Neutrophil (primary cell): Measurements from ENCODE around the gene BABAM2.

ENCODE experiments used
- H3K27ac ChIP-seq: fragments of 200-600 bp; sonication (generic); 2 replicates; pipeline ENCODE4 v1.5.1; 2016; ENCODE audit warnings: mild to moderate bottlenecking, moderate library complexity
- H3K27me3 ChIP-seq: fragments of 200-600 bp; sonication (generic); 2 replicates; pipeline ENCODE4 v1.6.0; 2016; ENCODE audit warnings: mild to moderate bottlenecking
- H3K36me3 ChIP-seq: fragments of 200-600 bp; sonication (generic); 2 replicates; pipeline ENCODE4 v1.5.1; 2017
- H3K4me1 ChIP-seq, 2 experiments: fragments of 200-600 bp in 1 of 2; sonication (generic) in 1 of 2; 1 replicate in 1 of 2; 2 replicates in 1 of 2; pipeline versions ENCODE4 v1.5.1 to v1.6.1; 2013 to 2016; ENCODE audit warnings: low read depth in 1 of 2, low read length in 1 of 2, mild to moderate bottlenecking in 1 of 2, moderate library complexity in 1 of 2; ENCODE audit not compliant: control insufficient read depth in 1 of 2, insufficient read depth in 1 of 2
- H3K4me3 ChIP-seq, 2 experiments: fragments of 200-600 bp in 1 of 2; sonication (generic) in 1 of 2; 1 replicate in 1 of 2; 2 replicates in 1 of 2; pipeline ENCODE4 v1.5.1; 2013 to 2016; ENCODE audit warnings: low read depth in 1 of 2, low read length in 1 of 2, mild to moderate bottlenecking in 1 of 2, moderate library complexity in 1 of 2
- H3K9me3 ChIP-seq: fragments of 200-600 bp; sonication (generic); 2 replicates; pipeline ENCODE4 v1.5.1; 2016
- TF ChIP-seq, protein P1 (sequence below): fragments of 200-600 bp; sonication (generic); IDR thresholded peaks from 2 replicates; pipeline ENCODE4 v1.5.1; 2016; ENCODE audit warnings: antibody characterized with exemption

BABAM2 gene

GRCh38 chr2:28349546-28350165, 459.1 kb downstream of the BABAM2 start:
- no peaks in the 10 kb centered on the region for H3K36me3 ChIP-seq
- H3K27ac ChIP-seq: no peak overlapping the region
- H3K27me3 ChIP-seq: no peaks in the 10 kb centered on the region
- no peaks in the 10 kb centered on the region for H3K9me3 ChIP-seq
- TF ChIP-seq, protein P1, sequence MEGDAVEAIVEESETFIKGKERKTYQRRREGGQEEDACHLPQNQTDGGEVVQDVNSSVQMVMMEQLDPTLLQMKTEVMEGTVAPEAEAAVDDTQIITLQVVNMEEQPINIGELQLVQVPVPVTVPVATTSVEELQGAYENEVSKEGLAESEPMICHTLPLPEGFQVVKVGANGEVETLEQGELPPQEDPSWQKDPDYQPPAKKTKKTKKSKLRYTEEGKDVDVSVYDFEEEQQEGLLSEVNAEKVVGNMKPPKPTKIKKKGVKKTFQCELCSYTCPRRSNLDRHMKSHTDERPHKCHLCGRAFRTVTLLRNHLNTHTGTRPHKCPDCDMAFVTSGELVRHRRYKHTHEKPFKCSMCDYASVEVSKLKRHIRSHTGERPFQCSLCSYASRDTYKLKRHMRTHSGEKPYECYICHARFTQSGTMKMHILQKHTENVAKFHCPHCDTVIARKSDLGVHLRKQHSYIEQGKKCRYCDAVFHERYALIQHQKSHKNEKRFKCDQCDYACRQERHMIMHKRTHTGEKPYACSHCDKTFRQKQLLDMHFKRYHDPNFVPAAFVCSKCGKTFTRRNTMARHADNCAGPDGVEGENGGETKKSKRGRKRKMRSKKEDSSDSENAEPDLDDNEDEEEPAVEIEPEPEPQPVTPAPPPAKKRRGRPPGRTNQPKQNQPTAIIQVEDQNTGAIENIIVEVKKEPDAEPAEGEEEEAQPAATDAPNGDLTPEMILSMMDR: no peak
- H3K4me3 ChIP-seq: no peak overlapping the region
- no peaks in the 10 kb centered on the region for H3K4me1 ChIP-seq

DNA sequence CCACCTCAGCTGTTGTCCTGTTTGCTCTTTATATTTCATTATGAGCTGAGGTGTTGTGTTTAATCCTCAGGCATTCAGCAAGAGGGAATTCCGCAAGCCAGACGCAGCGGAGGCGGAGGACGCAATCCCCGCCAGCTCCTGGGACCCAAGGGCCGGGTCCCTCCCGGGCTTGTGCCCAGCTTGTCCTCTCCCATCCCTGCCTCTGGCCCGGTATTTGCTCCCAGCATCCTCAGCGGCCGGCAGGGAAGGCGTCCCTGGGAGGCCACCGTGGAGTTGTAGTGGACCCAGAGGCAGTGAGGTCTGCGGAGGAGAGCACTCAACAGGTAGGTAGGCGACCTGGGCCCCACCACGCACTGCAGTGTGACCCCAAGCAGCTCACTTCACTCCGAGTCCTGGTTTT, 459.7 kb downstream of the BABAM2 start:
- no peaks in the 10 kb centered on the region for H3K9me3 ChIP-seq
- no peaks in the 10 kb centered on the region for H3K27me3 ChIP-seq
- no peak overlapping the region for H3K27ac ChIP-seq
- H3K4me1 ChIP-seq: no peaks in the 10 kb centered on the region
- no peaks in the 10 kb centered on the region for H3K36me3 ChIP-seq
- TF ChIP-seq, protein P1: no peak
- H3K4me3 ChIP-seq: no peak overlapping the region

DNA sequence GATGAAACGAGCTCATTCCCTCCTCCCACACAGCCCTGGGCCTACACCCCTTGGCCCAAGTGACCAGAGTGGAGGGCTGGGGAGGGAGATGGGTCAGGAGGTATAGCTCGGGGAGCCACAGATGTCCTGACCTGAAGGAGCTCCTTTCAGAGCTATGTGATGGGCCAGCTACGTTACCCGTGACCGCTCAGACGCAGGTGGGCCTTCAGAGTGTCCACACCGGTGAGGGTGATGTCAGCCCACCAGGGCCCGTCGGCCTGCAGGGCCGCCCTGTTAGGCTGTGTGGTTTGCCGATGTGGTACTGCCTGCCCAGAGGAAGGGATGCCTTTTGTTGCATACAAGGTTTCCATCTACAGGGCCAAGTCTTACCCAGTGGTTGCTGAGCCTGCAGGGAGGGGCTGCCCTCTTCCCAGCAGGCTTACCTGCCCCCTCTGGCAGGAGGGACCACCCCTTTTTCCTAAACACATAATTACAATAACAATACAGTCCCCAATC, 460.3 kb downstream of the BABAM2 start:
- Histone ChIP-seq H3K36me3 (no peaks in the 10 kb centered on the region), H3K4me3 (no peak overlapping the region), H3K4me1 (no peaks in the 10 kb centered on the region), H3K9me3 (no peaks in the 10 kb centered on the region), H3K27ac (no peak overlapping the region), H3K27me3 (no peaks in the 10 kb centered on the region)
- TF ChIP-seq, protein P1: no peak

DNA sequence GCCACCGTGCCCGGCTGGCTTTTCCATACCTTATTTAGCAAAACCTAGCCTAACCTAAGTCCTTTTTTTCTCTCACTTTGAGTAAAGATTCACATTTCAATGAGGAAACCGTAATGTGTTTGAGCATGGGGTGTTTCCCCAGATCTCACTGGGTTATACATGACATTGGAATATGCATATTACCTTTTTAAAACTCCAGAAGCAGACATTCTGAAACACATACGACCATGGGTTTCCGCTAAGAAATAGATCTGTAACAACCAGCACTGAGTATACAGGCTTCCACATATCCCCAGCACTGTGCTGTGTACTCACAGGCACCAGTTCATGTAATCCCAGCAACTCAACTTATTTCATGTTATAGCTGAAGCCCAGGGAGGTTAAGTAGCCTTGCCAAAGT, 461.1 kb downstream of the BABAM2 start:
- no peaks in the 10 kb centered on the region for H3K36me3 ChIP-seq
- TF ChIP-seq, protein P1: no peak
- no peaks in the 10 kb centered on the region for H3K27me3 ChIP-seq
- no peaks in the 10 kb centered on the region for H3K9me3 ChIP-seq
- no peak overlapping the region for H3K27ac ChIP-seq
- H3K4me1 ChIP-seq: no peaks in the 10 kb centered on the region
- no peak overlapping the region for H3K4me3 ChIP-seq

GRCh38 chr2:28352104-28352503, 461.6 kb downstream of the BABAM2 start:
- H3K36me3 ChIP-seq: no peaks in the 10 kb centered on the region
- H3K27me3 ChIP-seq: no peaks in the 10 kb centered on the region
- no peak overlapping the region for H3K27ac ChIP-seq
- no peaks in the 10 kb centered on the region for H3K9me3 ChIP-seq
- TF ChIP-seq, protein P1: no peak
- no peak overlapping the region for H3K4me3 ChIP-seq
- no peaks in the 10 kb centered on the region for H3K4me1 ChIP-seq
